ENCODE results near the gene ATXN1. TPM values are rescaled to one million over a fixed set of nuclear protein-coding genes. Genes with fewer than 3 reads are reported as not detected.

Gene ATXN1
- total RNA-seq, 1 donor from 2014 or later, result 71.2 TPM

DNA sequence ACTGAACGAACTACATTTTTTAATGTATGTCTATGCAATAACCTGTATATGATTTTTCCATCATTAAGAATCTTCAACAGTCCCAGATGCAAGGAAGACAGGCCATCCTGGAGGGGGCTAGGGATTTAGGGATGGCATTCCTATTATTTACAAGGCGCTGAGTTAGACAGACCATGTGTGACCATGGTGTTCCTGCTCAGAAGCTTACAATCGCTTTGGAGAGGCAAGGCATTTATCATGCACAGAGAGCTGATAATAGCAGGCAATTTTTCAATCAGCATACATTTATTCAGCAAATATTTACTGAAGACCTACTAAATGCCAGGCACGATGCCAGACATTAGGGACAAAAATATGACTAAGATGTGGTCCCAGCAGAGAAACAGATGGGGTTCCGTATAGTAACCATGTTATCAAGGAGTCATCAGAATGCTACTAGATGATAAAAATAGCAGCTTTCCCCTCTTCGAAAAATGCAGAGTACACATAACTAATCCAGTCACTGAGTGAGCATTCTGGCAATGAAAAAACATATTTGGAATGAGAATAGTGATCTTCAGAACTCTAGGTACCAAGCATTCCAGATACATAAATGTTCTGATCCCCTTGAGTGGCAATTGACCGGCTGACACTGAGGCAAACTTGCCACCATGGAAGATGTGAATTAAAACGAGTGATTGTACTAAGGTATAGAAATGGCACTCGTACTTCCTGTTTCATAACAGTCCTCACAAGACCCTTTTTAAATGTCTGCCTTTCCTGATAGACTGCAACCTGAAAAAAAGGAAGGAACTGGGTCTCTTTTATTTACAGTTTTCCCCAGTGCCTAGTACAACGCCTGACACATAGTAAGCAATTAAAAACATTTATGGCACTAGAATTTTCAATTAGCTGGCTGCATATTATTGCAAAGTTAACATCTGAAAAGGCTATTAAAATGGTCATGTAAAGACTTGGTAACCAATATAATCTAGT is 135.7 kb downstream of the ATXN1 start:
- Histone ChIP-seq H3K4me1 (peaks cover 6% of the 10 kb centered on the region), H3K27me3 (no peaks in the 10 kb centered on the region), H3K36me3 (no peaks in the 10 kb centered on the region), H3K4me3 (no peak overlapping the region), H3K9me3 (no peaks in the 10 kb centered on the region), H3K27ac (no peak overlapping the region)
- intact Hi-C loops (cut with DNase I), result no loop called here
- ATAC-seq, result no peak
- TF ChIP-seq, protein P1, sequence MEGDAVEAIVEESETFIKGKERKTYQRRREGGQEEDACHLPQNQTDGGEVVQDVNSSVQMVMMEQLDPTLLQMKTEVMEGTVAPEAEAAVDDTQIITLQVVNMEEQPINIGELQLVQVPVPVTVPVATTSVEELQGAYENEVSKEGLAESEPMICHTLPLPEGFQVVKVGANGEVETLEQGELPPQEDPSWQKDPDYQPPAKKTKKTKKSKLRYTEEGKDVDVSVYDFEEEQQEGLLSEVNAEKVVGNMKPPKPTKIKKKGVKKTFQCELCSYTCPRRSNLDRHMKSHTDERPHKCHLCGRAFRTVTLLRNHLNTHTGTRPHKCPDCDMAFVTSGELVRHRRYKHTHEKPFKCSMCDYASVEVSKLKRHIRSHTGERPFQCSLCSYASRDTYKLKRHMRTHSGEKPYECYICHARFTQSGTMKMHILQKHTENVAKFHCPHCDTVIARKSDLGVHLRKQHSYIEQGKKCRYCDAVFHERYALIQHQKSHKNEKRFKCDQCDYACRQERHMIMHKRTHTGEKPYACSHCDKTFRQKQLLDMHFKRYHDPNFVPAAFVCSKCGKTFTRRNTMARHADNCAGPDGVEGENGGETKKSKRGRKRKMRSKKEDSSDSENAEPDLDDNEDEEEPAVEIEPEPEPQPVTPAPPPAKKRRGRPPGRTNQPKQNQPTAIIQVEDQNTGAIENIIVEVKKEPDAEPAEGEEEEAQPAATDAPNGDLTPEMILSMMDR (IDR thresholded peaks at IDR 0.05), result no peak
- DNase-seq, result no peak

DNA sequence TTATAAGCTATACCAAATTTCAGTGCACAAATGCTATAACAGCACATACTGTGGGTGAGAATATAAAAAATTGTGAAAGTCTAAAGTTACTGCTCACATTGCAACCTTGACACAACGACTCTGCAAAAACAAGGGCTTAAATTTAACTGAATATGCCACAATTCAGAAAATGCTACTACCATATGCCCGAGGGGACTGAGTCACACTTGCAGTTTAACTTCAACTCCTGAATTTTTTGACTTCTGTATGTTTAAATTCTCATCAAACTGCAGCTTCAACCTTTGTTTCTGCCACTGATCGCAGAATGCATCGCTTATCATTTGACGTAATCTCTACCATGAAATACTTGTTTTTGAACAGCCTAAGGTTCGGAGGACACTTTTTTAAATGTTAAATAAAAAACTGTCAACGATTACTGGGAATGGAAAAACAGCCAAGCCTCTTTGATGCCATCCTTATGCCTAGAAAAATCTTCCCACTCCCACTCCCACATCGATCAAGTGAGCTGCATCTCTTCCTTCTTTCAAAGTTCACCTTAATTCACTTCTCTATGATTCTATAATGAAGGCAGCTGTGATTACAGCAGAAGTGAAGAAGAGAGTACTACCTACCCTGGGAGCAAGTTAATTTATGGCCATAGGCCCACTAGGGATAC is 136.5 kb downstream of the ATXN1 start:
- H3K9me3 ChIP-seq, result no peaks in the 10 kb centered on the region
- ATAC-seq (no peak), DNase-seq (no peak)
- no peaks in the 10 kb centered on the region for H3K36me3 ChIP-seq
- H3K4me3 ChIP-seq, result no peak overlapping the region
- TF ChIP-seq, protein P1 (IDR thresholded peaks at IDR 0.05), result no peak
- peaks cover 6% of the 10 kb centered on the region for H3K4me1 ChIP-seq
- no peaks in the 10 kb centered on the region for H3K27me3 ChIP-seq
- no peak overlapping the region for H3K27ac ChIP-seq
- intact Hi-C loops (cut with DNase I), result no loop called here

- intact Hi-C loops (cut with DNase I), result no loop called here
- no peak for ATAC-seq
- H3K27ac ChIP-seq, result no peak overlapping the region
Measured at GRCh38 chr6:16623731-16624130, 137.5 kb downstream of the ATXN1 start.

DNA sequence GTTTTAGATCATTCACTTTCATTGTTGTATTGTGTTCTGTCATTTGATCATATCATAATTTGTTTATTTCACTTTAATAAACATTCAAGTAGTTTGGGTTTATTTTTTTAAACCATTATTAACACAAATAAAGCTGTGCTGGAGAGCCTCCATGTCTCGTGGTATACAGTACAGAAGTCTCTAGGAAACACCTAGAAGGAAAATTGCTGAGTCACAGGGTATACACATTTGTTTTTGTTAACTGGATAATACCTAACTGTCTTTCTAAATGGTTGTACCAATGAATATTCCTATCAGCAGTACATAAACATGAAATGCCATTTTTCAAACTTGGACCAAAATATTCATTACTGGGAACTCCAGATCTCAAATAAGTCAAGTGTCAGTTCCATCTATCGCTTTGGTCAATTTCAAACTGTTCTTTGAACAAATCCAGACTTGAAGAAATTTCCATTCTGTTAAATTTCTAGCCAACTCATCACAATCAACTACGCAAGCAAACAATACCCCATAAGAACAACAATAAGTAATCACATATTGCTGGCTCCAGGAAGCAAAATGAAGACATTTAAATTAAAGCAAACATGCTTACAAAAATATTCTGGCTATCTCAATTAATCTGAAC is 138.1 kb downstream of the ATXN1 start:
- Histone ChIP-seq H3K27ac (no peak overlapping the region), H3K36me3 (no peaks in the 10 kb centered on the region), H3K4me3 (no peak overlapping the region), H3K27me3 (no peaks in the 10 kb centered on the region), H3K4me1 (peaks cover 9% of the 10 kb centered on the region), H3K9me3 (no peaks in the 10 kb centered on the region)
- intact Hi-C loops (cut with DNase I), result no loop called here
- TF ChIP-seq, protein P1 (IDR thresholded peaks at IDR 0.05), result no peak
- ATAC-seq, result no peak
- DNase-seq, result no peak

More at GRCh38 chr6:16623731-16624130, 137.5 kb downstream of the ATXN1 start:
- H3K36me3 ChIP-seq, result no peaks in the 10 kb centered on the region
- H3K27me3 ChIP-seq, result no peaks in the 10 kb centered on the region
- no peaks in the 10 kb centered on the region for H3K9me3 ChIP-seq
- TF ChIP-seq, protein P1 (IDR thresholded peaks at IDR 0.05), result no peak
- peaks cover 9% of the 10 kb centered on the region for H3K4me1 ChIP-seq
- DNase-seq, result no peak
- H3K4me3 ChIP-seq, result no peak overlapping the region

DNA sequence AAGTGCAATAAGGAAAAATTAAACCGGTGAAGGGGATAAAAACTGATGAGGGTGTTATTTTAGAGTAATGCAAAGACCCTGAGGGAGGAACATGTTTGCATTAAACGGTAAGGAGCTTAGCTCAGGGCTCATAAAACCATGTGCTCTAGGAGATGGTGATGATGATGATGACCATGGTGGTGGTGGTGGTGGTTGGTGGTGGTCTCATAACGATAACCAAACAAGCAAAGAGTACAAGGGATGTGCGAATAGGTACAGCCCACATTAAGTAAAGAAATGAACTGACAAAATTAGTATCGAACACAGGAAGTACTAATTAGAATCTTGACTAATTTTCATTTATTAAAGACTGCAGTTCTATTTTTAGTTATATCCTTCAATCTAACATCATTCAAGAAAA is 139.1 kb downstream of the ATXN1 start:
- ATAC-seq (no peak), DNase-seq (no peak)
- no peaks in the 10 kb centered on the region for H3K27me3 ChIP-seq
- intact Hi-C loops (cut with DNase I), result no loop called here
- H3K4me3 ChIP-seq, result no peak overlapping the region
- no peak overlapping the region for H3K27ac ChIP-seq
- TF ChIP-seq, protein P1 (IDR thresholded peaks at IDR 0.05), result no peak
- no peaks in the 10 kb centered on the region for H3K9me3 ChIP-seq
- H3K36me3 ChIP-seq, result no peaks in the 10 kb centered on the region
- peaks cover 9% of the 10 kb centered on the region for H3K4me1 ChIP-seq

All from upper lobe of right lung (tissue), 1 donor.